Amniotic stem cell (primary cell): Measurements from ENCODE around the gene ADH7.
"Not testable (repeated sequence)": the region's sequence is repeated elsewhere in the genome, so short reads cannot be mapped to it uniquely, and the experiment has no call there.

Experiments
- DNase-seq: peaks from one replicate; lab custom pipeline; 2025; lab: John Stamatoyannopoulos, UW

The ADH7 gene

DNA sequence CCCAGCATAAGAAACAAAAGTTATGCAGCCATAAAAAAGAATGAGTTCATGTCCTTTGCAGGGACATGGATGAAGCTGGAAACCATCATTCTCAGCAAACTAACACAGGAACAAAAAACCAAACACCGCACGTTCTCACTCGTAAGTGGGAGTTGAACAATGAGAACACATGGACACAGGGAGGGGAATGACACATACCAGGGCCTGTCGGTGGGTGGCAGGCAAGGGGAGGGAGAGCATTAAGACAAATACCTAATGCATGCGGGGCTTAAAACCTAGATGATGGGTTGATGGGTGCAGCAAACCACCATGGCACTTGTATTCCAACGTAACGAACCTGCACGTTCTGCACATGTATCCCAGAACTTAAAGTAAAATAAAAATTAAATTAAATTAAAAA is 19.4 kb downstream of the ADH7 start:
- DNase-seq, result not testable (repeated sequence)

DNA sequence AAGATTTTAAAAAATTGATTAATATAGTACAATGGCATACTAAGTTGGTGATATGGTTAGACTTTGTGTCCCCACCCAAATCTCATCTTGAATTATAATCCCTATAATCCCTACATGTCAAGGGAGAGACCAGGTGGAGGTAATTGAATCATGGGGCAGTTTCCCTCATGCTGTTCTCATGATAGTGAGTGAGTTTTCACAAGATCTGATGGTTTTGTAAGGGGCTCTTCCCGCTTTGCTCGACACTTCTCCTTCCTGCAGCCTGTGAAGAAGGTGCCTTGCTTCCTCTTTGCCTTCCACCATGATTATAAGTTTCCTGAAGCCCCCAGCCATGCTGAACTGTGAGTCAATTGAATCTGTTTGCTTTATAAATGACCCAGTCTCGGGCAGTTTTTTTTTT is 20.2 kb downstream of the ADH7 start:
- DNase-seq, result not testable (repeated sequence)

DNA sequence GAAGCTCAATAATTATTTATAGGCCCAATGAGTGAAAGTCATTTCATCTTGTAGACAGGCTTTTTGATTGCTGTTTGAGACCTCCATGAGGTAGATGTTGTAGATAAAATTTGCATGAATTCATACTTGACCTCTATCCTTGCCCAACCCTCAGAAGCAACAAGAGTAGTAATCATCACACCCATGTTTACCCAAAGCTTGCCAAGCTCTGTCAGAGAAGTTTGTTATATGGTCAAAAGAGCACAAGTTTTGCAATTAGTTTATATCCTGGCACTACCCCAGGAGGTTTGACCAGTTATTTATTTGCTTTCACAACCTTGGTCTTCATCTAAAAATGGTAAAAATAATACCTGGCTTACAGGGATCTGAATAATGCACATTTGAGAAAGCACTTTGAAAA is 20.7 kb downstream of the ADH7 start:
- DNase-seq, result no peak

DNA sequence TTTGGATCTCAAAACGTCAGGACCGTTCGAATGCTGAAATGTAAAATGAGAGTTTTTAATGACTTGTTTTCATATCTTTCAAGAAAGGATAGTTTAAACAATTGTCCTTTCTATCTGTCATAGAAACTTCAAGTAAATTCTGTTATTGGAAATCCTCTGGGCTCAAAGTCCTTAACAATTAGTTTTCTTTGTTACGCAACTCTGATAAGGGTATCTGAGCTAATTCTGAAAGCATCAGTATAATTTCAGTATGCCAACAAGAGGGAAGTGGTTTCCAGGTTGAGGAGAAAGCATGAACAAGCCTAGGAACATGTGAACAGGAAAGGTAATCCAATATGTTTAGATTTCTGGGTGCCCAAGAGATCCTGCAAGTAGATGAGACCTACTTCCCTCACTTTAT is 22.0 kb downstream of the ADH7 start:
- no peak for DNase-seq

DNA sequence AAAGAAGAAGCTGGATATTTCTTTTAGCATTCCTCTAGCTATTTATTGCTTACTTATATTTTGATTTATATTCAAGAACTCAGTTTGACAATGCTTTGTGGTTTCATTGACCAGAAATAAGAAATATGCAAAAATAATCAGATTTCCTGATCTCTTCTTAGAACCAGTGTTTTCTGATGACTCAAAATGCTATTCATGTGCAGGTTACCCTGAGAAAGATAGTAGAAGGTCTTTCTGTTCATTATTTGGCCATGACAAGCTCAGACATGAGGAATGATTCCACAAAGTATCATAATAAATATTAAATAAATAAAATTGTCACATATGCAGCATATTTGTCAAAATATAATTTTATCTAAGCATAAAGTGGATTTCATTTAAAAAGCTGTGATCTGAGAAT is 24.1 kb downstream of the ADH7 start:
- no peak for DNase-seq

DNA sequence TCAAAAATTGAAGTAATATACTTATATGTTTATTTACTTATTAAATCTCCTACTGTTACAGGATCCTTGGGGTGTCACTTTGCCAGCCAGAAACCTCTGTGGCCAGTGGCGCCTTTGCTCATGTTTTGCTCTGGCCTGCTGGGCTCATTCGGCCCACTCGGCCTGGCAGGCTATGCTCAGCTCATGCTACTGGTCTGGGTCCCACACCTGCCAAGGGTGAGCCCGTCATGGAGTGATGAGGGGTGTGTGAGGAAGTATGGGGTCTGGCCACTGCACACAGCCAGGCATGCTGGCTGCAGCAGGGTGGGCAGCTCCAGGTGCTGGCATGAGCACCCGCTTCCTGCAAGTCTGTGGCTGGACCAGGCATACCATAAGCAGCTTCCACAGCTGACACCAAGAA is 25.1 kb downstream of the ADH7 start:
- no peak for DNase-seq

DNA sequence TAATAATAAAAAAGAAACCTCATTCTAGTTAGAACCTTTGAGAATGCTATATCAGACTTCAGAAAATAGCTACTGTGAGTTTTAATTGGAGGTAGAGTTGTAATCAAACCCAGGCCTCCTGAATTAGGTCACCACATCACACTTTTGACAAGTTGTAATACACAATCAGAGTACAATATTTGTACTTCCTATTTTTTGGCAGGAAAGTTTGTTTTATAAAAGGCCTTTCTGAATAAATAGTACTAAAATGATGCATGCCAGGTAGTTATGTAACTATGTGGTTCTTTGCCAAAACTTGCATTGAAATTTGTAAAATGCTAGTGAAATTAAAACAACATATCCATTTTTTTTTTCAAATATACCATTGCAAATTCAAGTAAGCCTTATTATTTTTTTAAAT is 26.8 kb downstream of the ADH7 start:
- no peak for DNase-seq

DNA sequence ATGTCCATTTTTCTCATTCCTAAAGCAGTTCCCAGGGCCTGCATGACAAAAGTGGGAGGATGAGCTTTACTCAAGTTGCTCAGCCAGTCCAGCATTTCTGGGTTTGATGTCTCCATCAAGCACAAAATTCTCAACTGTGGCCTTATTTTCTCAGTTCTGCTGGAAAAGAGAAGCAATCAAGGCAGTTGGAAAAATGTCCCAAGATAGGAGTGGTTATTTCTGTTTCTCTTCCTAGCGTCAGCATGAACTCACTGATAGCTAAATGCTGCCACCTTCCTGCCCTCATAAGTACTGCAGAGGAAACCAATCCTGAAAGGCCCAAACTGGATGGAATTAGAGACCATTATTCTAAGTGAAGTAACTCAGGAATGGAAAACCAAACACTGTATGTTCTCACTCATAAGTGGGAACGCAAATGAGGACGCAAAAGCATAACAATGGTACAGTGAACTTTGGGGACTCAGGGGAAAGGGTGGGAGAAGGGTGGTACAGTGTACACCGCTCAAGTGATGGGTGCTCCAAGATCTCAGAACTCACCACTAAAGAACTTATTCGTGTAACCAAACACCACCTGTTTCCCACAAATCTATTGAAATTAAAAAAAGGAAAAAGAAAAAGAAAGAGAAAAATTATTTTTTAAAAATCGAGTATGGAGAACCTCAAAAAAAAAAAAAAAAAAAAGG is 29.6 kb downstream of the ADH7 start:
- DNase-seq, result peak; percentile 57

DNA sequence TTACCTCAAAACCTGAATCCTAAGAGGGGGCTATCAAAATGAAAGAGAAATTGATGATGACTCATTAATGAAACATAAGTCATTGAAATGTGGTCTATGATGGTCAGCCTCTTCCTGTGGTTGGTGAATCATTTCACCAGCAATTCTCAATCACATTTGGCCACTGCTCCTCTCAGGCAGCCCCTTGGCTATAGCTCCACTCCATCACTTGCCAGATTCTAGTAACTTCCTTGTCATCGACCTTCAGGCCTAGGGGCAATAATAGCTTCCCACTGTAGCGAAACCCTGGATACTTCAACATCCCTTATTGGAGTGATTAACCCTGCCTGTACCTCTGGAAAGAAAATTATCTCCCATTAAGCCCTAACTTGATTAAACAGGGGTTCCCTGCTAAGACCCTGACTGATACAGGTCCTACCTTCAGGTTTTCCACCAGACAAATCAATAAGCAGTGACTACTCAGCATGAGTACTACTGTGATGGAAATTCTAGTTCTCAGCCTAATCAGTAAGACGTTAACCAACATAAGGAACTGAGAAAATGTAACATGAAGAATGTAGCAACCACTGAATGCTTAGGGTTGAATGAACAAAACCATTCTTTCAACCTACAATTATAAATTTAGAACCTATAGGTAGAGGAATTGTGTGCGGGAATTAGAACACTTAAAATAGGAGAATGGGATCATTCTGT is 30.4 kb downstream of the ADH7 start:
- peak; percentile 75 for DNase-seq

DNA sequence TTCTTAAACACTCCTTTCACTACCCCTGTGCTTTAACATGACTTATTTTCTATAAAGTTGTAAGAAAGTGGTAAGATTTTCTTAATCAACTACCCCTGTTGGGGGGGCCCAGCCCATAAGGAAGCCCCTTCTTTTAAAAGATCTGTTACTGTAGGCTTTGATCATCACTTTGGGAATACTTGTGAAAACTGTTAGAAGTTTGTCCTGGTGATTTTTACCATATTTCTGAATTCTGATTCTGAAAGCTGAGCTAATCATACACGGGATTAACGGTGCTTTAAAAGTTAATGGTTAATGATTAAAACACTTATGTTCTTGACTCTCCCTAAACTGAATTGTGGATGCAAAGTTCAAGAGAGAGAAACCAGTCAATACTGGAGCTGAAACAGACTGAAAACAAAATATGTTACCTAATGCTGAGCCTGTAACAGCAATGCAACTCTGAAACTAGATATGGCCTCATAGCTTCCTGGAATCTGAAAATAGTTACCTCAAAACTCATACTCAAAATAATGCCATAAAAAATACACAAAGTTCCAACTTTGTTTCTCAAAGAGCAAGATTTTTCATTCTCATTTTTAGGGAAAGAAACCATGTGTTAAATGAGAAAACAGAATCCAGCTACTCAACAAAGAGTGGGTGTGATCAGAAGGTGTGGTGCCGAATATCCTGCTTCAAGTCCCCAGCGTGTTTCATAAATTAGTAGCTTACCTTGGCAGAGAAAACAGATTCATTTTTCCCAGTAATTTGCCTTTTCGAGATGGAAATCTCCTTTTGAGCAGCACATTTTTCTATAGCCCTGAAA is 31.6 kb downstream of the ADH7 start:
- no peak for DNase-seq

DNA sequence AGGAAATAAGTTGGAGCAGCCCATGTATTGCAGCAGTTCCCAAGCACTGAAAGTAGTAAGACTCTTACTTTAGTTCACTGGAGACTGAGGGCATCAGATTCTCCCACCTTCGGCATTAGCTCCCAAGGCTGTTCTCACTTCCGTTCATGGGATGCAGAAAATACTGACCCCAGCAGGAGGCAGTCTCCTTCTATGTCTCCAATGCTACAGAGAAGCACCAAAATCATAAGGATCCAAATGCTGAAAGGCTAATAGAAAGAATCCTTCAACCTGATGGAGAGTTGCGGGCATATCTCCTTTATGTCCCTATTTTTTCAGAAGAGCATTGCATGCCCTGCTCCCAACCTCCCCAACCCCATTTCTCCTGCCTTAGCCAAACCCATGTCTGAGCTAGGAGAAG is 32.4 kb downstream of the ADH7 start:
- no peak for DNase-seq

DNA sequence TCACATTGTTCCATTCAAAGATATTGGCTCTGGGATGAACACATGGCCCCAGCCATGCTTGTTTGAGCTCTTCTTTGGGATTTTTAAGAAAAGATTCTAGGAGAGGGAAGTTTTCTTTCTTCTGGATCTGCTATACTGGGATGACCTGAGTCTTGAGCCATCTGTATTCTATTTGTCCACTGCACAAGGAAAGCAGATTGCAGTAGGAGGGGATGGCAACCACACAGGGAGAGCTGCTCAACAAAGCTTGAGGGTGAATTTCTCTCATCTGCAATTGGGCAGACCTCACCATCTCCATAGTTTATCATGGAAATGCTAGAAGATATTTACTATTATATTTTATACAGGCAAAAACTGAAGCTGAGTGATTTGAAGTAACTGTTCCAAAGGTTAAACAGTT is 34.3 kb downstream of the ADH7 start:
- no peak for DNase-seq

DNA sequence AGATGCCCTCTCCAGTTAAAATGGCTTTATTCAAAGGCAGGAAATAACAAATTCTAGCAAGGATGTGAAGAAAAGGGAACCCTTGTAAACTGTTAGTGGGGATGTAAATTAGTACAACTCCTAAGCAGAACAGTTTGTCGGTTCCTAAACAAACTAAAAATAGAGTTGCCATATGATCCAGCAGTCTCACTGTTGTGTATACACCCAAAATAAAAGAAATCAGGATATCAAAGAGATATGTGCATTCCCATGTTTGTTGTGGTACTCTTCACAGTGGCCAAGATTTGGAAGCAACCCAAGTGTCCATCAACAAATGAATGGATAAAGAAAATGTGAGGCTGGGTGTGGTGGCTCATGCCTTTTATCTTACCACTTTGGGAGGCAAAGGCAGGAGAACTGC is 36.1 kb downstream of the ADH7 start:
- DNase-seq, result no peak

DNA sequence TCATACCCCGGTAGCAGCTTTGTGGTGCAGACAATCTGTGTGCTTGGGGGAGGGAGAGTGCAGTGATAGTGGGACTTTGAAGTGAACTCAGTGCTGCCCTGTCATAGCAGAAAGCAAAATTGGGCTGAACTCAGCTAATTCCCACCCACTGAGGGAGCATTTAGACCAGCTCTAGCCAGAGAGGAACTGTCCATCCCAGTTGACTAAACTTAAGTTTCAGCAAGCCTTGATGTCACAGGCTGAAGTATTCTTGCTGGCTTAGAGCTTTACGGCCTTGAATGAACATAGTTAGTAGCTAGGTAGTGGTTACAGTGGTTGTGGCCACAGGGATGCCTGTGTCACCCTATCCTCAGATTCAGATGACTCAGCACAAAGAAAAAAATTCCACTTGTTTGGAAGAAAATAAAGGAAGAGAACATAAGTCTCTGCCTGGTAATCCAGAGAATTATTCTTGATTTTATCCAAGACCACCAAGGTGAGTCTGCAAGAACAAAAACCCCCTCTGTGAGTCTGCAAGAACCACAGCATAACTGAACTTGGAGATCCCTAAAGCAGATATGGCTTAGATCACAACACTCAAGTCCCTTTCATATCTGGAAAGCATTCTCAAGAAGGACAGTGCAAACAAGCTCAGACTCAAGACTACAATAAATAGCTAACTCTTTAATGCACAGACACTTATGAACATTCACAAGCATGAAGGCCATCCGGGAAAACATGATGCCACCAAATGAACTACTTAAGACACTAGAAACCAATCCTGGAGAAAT is 39.4 kb downstream of the ADH7 start:
- no peak for DNase-seq

DNA sequence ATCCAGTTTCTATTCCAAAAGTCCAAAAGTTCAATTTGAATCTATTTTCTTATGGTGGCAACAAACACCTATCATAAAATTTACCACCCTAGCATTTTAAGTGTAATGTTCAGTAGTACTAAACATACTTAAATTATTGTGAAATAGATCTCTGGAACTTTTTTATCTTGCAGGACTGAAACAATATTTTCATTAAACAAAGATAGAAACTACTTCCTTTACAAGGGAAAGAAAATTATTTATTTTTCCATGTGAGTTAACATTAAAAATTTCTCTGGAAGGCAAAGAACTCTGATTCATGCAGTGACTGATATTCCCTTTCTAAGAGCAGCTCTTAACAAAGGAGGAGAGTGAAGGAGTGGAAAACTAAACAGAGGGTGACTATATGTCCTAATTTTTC is 40.2 kb downstream of the ADH7 start:
- DNase-seq, result no peak

DNA sequence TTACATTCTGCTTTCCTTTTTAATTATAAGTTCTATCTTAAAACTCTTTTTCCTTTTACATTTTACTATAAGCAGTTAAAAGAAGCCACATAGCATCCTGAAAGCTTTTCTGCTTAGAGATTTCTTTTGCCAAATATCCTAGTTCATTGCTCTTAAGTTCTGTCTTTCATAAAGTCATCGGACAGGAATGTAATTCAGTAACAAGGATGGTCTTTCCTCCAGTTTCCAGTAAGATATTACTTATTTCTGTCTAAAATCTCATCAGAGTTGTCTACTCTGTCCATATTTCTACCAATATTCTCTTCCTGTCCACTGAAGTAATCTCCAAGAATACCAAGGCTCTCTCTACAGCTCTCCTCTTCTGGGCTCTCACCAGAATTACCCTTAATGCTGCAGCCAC is 45.1 kb downstream of the ADH7 start:
- DNase-seq, result no peak

DNA sequence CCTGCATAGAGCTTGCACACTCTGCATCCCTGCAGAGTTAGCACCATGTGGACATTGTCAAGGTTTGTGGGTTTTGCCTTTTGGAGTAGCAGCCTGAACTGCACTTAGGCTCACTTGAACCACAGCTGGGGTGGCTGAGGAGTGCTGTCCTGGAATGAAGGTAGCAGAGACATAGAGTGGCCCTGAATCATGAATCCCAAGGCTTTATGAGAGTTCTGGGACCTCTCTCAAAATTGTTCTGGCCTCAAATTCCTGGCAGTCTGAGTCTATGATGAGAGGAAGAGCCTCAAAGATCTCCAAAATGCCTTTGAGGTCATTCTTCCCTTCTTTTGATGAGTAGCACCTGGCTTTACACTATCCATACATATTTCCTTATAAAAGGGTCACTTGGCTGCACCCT is 45.5 kb downstream of the ADH7 start:
- no peak for DNase-seq

DNA sequence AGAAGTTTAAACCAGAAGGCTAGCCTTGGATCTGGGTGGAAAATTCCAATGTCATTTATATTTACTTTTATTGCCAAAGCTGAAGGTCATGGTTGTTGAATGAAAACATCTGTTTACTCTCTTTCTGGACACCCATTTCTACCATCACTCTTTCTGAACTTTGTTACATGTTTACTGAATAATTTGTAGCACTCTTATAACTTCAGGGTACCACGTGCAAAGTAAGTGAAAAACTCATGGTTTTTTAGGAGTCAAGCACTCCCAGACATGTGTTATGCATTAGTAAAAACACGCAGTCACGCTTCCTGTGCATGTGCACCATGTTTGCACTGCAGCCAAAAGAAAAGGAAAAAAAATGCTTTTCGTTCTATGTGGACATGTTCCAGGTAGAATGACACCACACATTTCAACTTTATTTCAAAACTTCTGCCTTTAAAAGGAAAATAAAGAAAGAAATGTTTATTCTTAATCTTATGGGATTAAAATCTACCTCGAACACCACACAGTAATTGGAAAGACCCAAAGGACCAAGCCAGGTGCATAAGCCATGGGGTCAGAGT is 51.2 kb downstream of the ADH7 start:
- peak; percentile 83 for DNase-seq

DNA sequence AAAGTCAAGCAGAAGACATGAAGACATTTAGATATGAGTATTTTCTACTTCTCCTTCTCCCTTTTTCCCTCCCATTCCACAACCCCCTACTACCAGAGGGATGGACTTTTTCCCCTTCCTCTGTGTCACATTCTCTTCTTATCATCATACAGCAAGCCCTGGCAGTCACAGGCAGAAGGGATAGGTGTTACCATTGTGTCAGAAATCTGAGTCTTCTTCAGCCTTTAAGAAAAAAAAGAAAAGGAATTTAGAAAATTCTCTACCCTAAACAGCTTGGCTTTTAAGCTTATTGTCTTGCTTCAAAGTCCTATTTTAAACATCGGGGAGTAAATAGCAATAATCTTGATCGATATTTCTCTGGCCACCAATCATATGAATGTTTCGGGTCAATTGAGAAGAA is 51.7 kb downstream of the ADH7 start:
- no peak for DNase-seq

DNA sequence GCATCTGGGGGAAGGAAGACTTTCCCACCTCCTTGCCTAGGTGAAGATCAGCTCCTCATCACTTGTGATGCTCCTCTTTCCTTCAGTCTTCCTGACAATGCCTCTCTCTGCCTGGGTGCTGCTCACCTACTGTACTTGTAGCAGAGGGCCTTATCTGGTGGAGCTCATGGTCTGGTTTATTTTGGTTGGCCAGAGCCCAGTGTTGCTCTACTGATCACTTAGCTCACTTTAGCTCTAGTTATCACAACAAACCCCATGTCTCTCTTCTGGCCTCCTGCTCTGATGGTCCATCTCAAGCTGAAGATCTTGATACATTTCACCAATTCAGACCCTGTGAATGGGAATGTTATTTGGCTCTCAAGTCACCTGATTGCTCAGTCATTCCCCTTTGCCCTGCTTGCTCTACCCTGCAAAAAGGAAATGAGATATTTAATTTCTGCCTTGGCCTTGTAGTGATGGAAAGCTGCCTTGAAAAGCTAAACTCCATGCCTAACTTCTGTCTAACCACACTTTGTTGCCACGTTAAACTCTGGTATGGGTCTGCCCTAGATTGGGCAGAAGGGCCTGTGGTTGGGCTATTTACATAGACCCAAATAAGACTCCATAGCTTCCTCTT is 52.3 kb downstream of the ADH7 start:
- no peak for DNase-seq

DNA sequence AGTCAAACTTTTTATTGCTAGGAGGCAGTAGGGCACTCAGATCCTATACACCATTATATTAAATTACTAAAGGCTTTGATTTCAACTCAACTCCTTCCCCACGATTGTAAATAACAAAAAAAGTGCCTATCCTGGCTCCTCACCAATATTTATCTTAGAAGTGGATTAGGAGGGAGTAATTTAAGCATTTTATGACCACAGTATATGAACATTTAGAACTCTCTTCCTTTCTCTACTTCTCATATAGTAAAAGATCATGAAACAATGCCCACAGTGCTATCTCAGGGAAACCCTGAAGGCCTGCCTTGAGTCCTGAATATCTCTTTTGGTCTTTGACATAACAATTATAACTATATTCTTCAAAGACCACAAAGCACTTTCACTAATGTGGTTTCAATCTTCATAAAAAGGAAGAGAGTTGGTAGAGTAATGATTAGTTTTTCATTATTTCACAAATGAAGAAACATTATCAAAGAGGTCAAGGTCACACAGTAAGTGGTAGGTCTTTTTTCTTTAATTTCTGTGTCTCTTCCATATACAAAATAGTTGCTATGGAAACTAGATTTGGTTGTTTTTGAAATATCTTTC is 53.5 kb downstream of the ADH7 start:
- DNase-seq, result no peak
